Natural killer cell (primary cell): ENCODE results near the gene APOL5. TPM values are rescaled to one million over a fixed set of nuclear protein-coding genes. Genes with fewer than 3 reads are reported as not detected.

Experiments used
- ATAC-seq, 3 donors: fragments of 150-1000 bp in 2 of 3; fragments of 200-7000 bp in 1 of 3; cut with Tn5 transposase; 1 replicate in 1 of 3; 2 replicates in 2 of 3; pipeline ENCODE4 v1.10.0; 2021; ENCODE audit warnings: mild to moderate bottlenecking in 2 of 3, moderate library complexity in 2 of 3
- DNase-seq, 2 donors: peaks; one replicate each; pipeline versions ENCODE4 v3.0.0 to v3.0.0-alpha.2; 2013 to 2021; ENCODE audit warnings: mixed read lengths in 1 of 2
- H3K27ac ChIP-seq: one replicate; pipeline ENCODE4 v1.5.1; 2013; ENCODE audit warnings: mild to moderate bottlenecking, low read length
- H3K27me3 ChIP-seq: one replicate; pipeline ENCODE4 v1.6.1; 2013; ENCODE audit warnings: low read length; ENCODE audit not compliant: control insufficient read depth, insufficient read depth
- H3K36me3 ChIP-seq: one replicate; pipeline ENCODE4 v1.6.1; 2013; ENCODE audit warnings: low read length; ENCODE audit not compliant: control insufficient read depth, insufficient read depth
- H3K4me1 ChIP-seq: one replicate; pipeline ENCODE4 v1.6.1; 2013; ENCODE audit warnings: low read length; ENCODE audit not compliant: control insufficient read depth, insufficient read depth
- H3K4me3 ChIP-seq: one replicate; pipeline ENCODE4 v1.5.1; 2013; ENCODE audit warnings: low read length
- H3K9me3 ChIP-seq: one replicate; pipeline ENCODE4 v1.6.1; 2013; ENCODE audit warnings: low read length; ENCODE audit not compliant: control insufficient read depth, insufficient read depth
- H3K27ac Mint-ChIP-seq, 2 donors: one replicate each; pipeline ENCODE4 v1.8.0; 2022; ENCODE audit warnings: mild to moderate bottlenecking in 2 of 2, mixed read lengths in 2 of 2, moderate library complexity in 1 of 2
- H3K27me3 Mint-ChIP-seq, 2 donors: one replicate each; pipeline ENCODE4 v1.8.0; 2022; ENCODE audit warnings: low read depth in 2 of 2, mixed read lengths in 2 of 2
- H3K36me3 Mint-ChIP-seq: one replicate; pipeline ENCODE4 v1.8.0; 2022; ENCODE audit warnings: mixed read lengths
- H3K4me1 Mint-ChIP-seq, 2 donors: one replicate each; pipeline ENCODE4 v1.8.0; 2022; ENCODE audit warnings: mixed read lengths in 2 of 2
- H3K4me3 Mint-ChIP-seq: one replicate; pipeline ENCODE4 v1.8.0; 2022; ENCODE audit warnings: mild to moderate bottlenecking, moderate library complexity, mixed read lengths
- H3K9me3 Mint-ChIP-seq, 2 donors: one replicate each; pipeline ENCODE4 v1.8.0; 2022; ENCODE audit warnings: mixed read lengths in 2 of 2
- CTCF ChIP-seq: fragments of 200-600 bp; IDR thresholded peaks from one replicate; pipeline ENCODE4 v1.8.0; 2022; ENCODE audit warnings: antibody characterized with exemption
- WGBS: methylation state at CpG from one replicate; pipeline ENCODE4 v1.1.7; 2013; ENCODE audit warnings: missing lambda C conversion rate; ENCODE audit not compliant: insufficient coverage; 5-methylcytosine and 5-hydroxymethylcytosine counted together
- intact Hi-C: fragments of 100-400 bp; cut with micrococcal nuclease; formaldehyde crosslinking; loops from one replicate; pipeline ENCODE4 v1.14.2; 2022
- total RNA-seq, 4 donors: library from RNA; stranded (reverse); fragments of 120-200 nt in 1 of 4; gene quantifications; one replicate each; pipeline versions ENCODE4 v1.2.3 to v1.2.4, GENCODE V29; 2013 to 2022

The APOL5 gene
- total RNA-seq, 3 donors from 2014 or later (not counting 1 experiment from before 2014, with no cell fraction given), result not detected

DNA sequence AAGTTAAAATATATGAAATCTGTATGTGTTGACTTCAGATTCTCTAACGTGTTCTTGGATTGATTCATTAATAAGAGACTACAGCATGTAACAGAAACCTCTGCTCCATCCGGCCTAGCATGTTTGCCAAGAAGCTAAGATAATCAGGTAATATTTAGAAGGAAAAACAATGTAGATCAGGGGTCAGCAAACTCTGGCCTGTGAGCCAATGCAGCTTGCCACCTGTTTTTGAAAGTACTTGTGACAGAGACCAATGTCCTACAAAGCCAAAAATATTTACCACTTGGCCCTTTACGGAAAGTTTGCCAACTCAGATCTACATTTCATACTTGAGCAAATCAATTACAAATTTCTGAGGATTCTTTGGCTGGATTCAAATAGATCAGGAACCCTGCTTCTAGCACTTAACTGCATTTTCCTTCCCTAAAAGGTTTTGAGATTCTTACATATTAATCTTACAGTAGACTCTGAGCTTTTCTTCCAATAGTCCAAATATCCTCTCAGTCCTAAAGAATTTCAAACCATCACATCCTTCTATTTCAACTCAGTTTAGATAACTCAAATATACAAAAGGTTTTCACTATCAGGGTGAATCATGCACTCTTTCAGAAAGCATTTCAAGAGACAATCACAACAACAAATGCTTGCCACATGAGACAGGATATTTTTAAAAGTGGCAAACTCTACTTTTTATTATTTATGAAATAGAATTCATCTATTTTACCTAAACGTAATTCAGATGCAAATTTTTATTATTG is 29.5 kb downstream of the APOL5 start:
- Histone ChIP-seq H3K27me3 (no peaks in the 10 kb centered on the region), H3K9me3 (no peaks in the 10 kb centered on the region), H3K36me3 (no peaks in the 10 kb centered on the region), H3K4me1 (no peaks in the 10 kb centered on the region), H3K4me3 (no peak overlapping the region), H3K27ac (no peak overlapping the region)
- DNase-seq (no peak), ATAC-seq (no peak)
- TF ChIP-seq CTCF, result no peak
- Mint-ChIP-seq H3K4me3 (no peak overlapping the region), H3K36me3 (no peaks in the 10 kb centered on the region), H3K9me3 (no peaks in the 10 kb centered on the region), H3K27ac (no peak overlapping the region), H3K4me1 (no peaks in the 10 kb centered on the region), H3K27me3 (no peaks in the 10 kb centered on the region)
- intact Hi-C loops, result no loop called here
- WGBS, result 95% methylated on average over 3 of the region's 4 CpGs

GRCh38 chr22:35749808-35750207 is 32.1 kb downstream of the APOL5 start:
- no peaks in the 10 kb centered on the region for H3K4me1 ChIP-seq
- intact Hi-C loops, result no loop called here
- DNase-seq (no peak), ATAC-seq (no peak)
- Mint-ChIP-seq H3K4me1 (no peaks in the 10 kb centered on the region), H3K27me3 (no peaks in the 10 kb centered on the region), H3K9me3 (no peaks in the 10 kb centered on the region), H3K27ac (no peak overlapping the region), H3K4me3 (no peak overlapping the region), H3K36me3 (no peaks in the 10 kb centered on the region)
- H3K9me3 ChIP-seq, result no peaks in the 10 kb centered on the region
- no peak overlapping the region for H3K27ac ChIP-seq
- no peaks in the 10 kb centered on the region for H3K36me3 ChIP-seq
- TF ChIP-seq CTCF, result no peak
- H3K27me3 ChIP-seq, result no peaks in the 10 kb centered on the region
- H3K4me3 ChIP-seq, result no peak overlapping the region
- 68% methylated on average over 10 of the region's 10 CpGs for WGBS

- H3K36me3 ChIP-seq, result no peaks in the 10 kb centered on the region
- Mint-ChIP-seq H3K27me3 (no peaks in the 10 kb centered on the region), H3K4me1 (no peaks in the 10 kb centered on the region), H3K9me3 (no peaks in the 10 kb centered on the region), H3K36me3 (no peaks in the 10 kb centered on the region), H3K4me3 (no peak overlapping the region), H3K27ac (no peak overlapping the region)
- no peak for TF ChIP-seq CTCF
- no peaks in the 10 kb centered on the region for H3K27me3 ChIP-seq
- intact Hi-C loops, result no loop called here
- no peak overlapping the region for H3K27ac ChIP-seq
- no peak for DNase-seq
- WGBS, result 41% methylated on average over 5 of the region's 5 CpGs
- no peak overlapping the region for H3K4me3 ChIP-seq
- no peak for ATAC-seq
- H3K9me3 ChIP-seq, result no peaks in the 10 kb centered on the region
- H3K4me1 ChIP-seq, result no peaks in the 10 kb centered on the region
Measured at GRCh38 chr22:35752006-35752862, 34.6 kb downstream of the APOL5 start.
